Lung (tissue), 12 donors: ENCODE measurements around the gene RAB44. TPM values are rescaled to one million over a fixed set of nuclear protein-coding genes. Genes with fewer than 3 reads are reported as not detected.

Source experiments
- ATAC-seq: fragments of 200-7000 bp; cut with Tn5 transposase; one replicate; pipeline ENCODE4 v1.9.1; 2020; ENCODE audit warnings: moderate number of reproducible peaks; ENCODE audit not compliant: insufficient read depth, low FRiP score
- DNase-seq, 3 donors: peaks; one replicate each; pipeline ENCODE4 v3.0.0-alpha.2; 2013 to 2017
- H3K27ac ChIP-seq, 2 donors: one replicate each; pipeline ENCODE4 v1.5.1; 2013; ENCODE audit warnings: mild to moderate bottlenecking in 2 of 2, moderate library complexity in 2 of 2, control low read depth in 1 of 2, inconsistent platforms in 1 of 2, low read depth in 1 of 2, low read length in 1 of 2
- H3K27me3 ChIP-seq, 3 donors: one replicate each; pipeline ENCODE4 v1.5.1; 2013; ENCODE audit warnings: low read length in 2 of 3; ENCODE audit not compliant: control insufficient read depth in 3 of 3, insufficient read depth in 3 of 3
- H3K36me3 ChIP-seq, 4 donors: one replicate each; pipeline ENCODE4 v1.5.1; 2013; ENCODE audit warnings: low read length in 4 of 4, mild to moderate bottlenecking in 1 of 4, moderate library complexity in 1 of 4; ENCODE audit not compliant: control insufficient read depth in 4 of 4, insufficient read depth in 4 of 4
- H3K4me1 ChIP-seq, 5 donors: one replicate each; pipeline ENCODE4 v1.5.1; 2013; ENCODE audit warnings: low read length in 5 of 5, mild to moderate bottlenecking in 2 of 5, moderate library complexity in 1 of 5; ENCODE audit not compliant: control insufficient read depth in 5 of 5, insufficient read depth in 5 of 5
- H3K4me3 ChIP-seq: one replicate; pipeline ENCODE4 v1.5.1; 2013; ENCODE audit warnings: mild to moderate bottlenecking, control low read depth, moderate library complexity
- H3K9ac ChIP-seq, 2 donors: one replicate each; pipeline ENCODE4 v1.5.1; 2013; ENCODE audit warnings: low read length in 2 of 2, control low read depth in 1 of 2; ENCODE audit not compliant: insufficient read depth in 1 of 2
- H3K9me3 ChIP-seq, 4 donors: one replicate each; pipeline ENCODE4 v1.5.1; 2013; ENCODE audit warnings: low read length in 3 of 4, mild to moderate bottlenecking in 1 of 4, moderate library complexity in 1 of 4; ENCODE audit not compliant: control insufficient read depth in 4 of 4, insufficient read depth in 3 of 4
- CTCF ChIP-seq: IDR thresholded peaks from 2 replicates; pipeline ENCODE4 v1.5.1; 2012; ENCODE audit warnings: mild to moderate bottlenecking; ENCODE audit errors: control extremely low read depth, extremely low read depth
- WGBS, 2 donors: extraction: QIAGEN DNeasy Blood & Tissue Kit; methylation state at CpG; one replicate each; pipeline ENCODE4 v1.1.7; 2013; 5-methylcytosine and 5-hydroxymethylcytosine counted together
- polyA plus RNA-seq, 2 donors: library from polyadenylated mRNA; stranded (reverse); fragments of 200-250 nt; gene quantifications; one replicate each; pipeline ENCODE4 v1.2.1, GENCODE V29; 2013
- total RNA-seq, 2 donors: library from RNA; depleted of rRNA in 1 of 2; stranded (reverse); fragments of >200 nt in 1 of 2; gene quantifications; one replicate each; pipeline ENCODE4 v1.2.1, GENCODE V29; 2014 to 2021
- donor health status: control.
- donor health status: control.
- donor health status: Bipolar disorder and iron deficiency.
- donor health status: healthy.
- donor health status: DM: yes; HTN: yes; CAD: no.

Gene RAB44
- total and polyA plus RNA-seq, 4 donors = 0.26 to 1.5 (median 0.91) TPM

DNA sequence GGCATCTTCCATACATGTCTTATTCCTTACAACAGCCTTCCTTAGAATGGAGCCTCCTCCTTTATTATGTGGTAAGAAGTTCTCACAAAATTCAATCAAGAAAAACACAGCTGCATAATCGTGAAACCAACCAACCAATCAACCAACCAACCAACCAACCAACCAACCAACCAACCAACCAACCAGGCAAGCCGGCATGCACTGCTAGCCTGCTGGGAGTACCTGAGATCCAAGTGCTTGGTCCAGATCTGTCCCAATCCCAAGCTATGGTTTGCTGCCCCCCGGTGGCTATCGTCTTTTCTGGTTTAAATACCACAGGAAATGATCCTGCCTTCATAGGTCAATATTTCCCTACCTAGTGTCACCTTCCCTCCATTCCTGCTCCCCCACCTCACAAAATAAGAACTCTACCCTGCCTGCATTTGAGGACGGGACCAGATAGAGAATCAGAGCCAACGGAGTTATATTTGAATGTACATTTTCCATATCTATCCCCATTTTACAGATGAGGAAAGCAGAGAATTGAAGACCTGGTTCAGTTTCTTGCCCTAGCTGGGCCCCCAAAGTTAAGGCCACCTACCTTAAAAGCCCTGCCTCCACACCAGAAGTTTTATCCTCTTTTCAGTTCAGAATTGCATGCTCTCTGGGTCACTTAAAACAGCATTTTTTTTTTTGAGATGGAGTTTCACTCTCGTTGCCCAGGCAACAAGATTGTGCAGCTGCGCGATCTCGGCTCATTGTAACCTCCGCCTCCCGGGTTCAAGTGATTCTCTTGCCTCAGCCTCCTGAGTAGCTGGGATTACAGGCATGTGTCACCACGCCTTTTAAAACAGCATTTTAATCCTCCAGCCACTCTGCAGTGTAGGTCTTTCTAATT lies 27.1 kb downstream of the RAB44 start:
- peaks cover 0 to 3% (median 0%) of the 10 kb centered on the region in 5 donors for H3K4me1 ChIP-seq
- no peaks in the 10 kb centered on the region for H3K9me3 ChIP-seq
- 50 to 79% methylated on average over 13 of the region's 13 CpGs for WGBS, 2 donors
- peak; percentile 45 for ATAC-seq
- peak; percentile 35 for TF ChIP-seq CTCF
- H3K4me3 ChIP-seq = no peak overlapping the region
- H3K9ac ChIP-seq = no peak overlapping the region
- H3K27ac ChIP-seq = no peak overlapping the region
- H3K36me3 ChIP-seq = no peaks in the 10 kb centered on the region
- peak; percentile 38 to 50 (median 48) for DNase-seq
- H3K27me3 ChIP-seq = no peaks in the 10 kb centered on the region

DNA sequence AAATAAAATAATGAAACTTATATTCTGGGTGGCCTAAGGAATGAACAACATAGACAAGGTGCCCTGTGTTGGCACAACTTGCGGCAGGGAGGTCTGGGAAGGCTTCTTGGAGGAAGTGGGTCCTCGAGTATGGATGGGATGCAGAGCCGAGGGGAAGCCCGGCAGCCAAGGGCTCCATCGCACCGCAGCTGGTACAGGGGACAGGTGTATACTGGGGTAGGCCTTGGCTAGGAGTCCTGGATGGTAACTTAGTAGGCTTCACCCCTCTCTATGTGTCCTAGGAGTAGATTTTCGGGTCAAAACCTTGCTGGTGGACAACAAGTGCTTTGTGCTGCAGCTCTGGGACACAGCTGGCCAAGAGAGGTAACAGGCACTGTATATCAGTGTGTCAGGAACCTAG lies 28.0 kb downstream of the RAB44 start:
- no peak for TF ChIP-seq CTCF
- 90 to 93% methylated on average over 7 of the region's 7 CpGs for WGBS, 2 donors
- ATAC-seq (no peak), DNase-seq (no peak)
- no peak overlapping the region for H3K27ac ChIP-seq
- no peaks in the 10 kb centered on the region for H3K27me3 ChIP-seq
- no peak overlapping the region for H3K9ac ChIP-seq
- H3K4me3 ChIP-seq = no peak overlapping the region
- H3K9me3 ChIP-seq = no peaks in the 10 kb centered on the region
- H3K36me3 ChIP-seq = no peaks in the 10 kb centered on the region
- H3K4me1 ChIP-seq = peaks cover 0 to 3% (median 0%) of the 10 kb centered on the region in 5 donors

GRCh38 chr6:36727505-36728021 lies 29.9 kb downstream of the RAB44 start:
- no peak overlapping the region for H3K4me3 ChIP-seq
- H3K9me3 ChIP-seq = no peaks in the 10 kb centered on the region
- TF ChIP-seq CTCF = no peak
- WGBS, 2 donors = 92% methylated on average over 7 of the region's 7 CpGs
- H3K9ac ChIP-seq = no peak overlapping the region
- H3K36me3 ChIP-seq = peaks cover 0 to under 1% (median 0%) of the 10 kb centered on the region in 4 donors
- H3K27me3 ChIP-seq = no peaks in the 10 kb centered on the region
- no peak overlapping the region for H3K27ac ChIP-seq
- DNase-seq (peak in 1 of 3 donors; percentile 1), ATAC-seq (peak; percentile 53)
- H3K4me1 ChIP-seq = peaks cover 0 to 3% (median 0%) of the 10 kb centered on the region in 5 donors
